CD4-positive, alpha-beta T cell (primary cell): ENCODE results near the gene NPPB. TPM values are rescaled to one million over a fixed set of nuclear protein-coding genes. Genes with fewer than 3 reads are reported as not detected.

Source experiments
- ATAC-seq: fragments of 200-7000 bp; cut with Tn5 transposase; one replicate; pipeline ENCODE4 v1.10.0; 2022; ENCODE audit warnings: mild to moderate bottlenecking; ENCODE audit not compliant: poor library complexity
- CTCF ChIA-PET: fragments of 350-600 bp; sonication (Branson Sonifier 250); formaldehyde crosslinking; loops from one replicate; lab custom pipeline; 2021; ENCODE audit warnings: antibody characterized with exemption, inconsistent platforms; lab: Charles Lee
- POLR2A ChIA-PET: fragments of 350-600 bp; sonication (Branson Sonifier 250); formaldehyde crosslinking; loops from one replicate; lab custom pipeline; 2021; ENCODE audit warnings: antibody characterized with exemption, inconsistent platforms; lab: Charles Lee
- DNase-seq, 14 experiments: peaks; one replicate each; pipeline ENCODE4 v3.0.0-alpha.2; 2013 to 2020; ENCODE audit warnings: mixed read lengths in 2 of 14
- H3K27ac ChIP-seq, 2 donors: one replicate each; pipeline versions ENCODE4 v1.5.1 to v1.7.0; 2013; ENCODE audit warnings: low read length in 2 of 2, low read depth in 1 of 2, mild to moderate bottlenecking in 1 of 2
- H3K27me3 ChIP-seq, 2 experiments: 1 replicate in 1 of 2; 2 replicates in 1 of 2; pipeline versions ENCODE4 v1.6.1 to v1.7.0; 2013; ENCODE audit warnings: low read length in 2 of 2, control low read depth in 1 of 2, mild to moderate bottlenecking in 1 of 2, moderate library complexity in 1 of 2; ENCODE audit not compliant: insufficient read depth in 2 of 2, control insufficient read depth in 1 of 2
- H3K36me3 ChIP-seq: one replicate; pipeline ENCODE4 v1.6.1; 2013; ENCODE audit warnings: low read length, control low read depth; ENCODE audit not compliant: insufficient read depth
- H3K4me1 ChIP-seq: one replicate; pipeline ENCODE4 v1.6.1; 2013; ENCODE audit warnings: low read length, control low read depth; ENCODE audit not compliant: insufficient read depth
- H3K4me3 ChIP-seq: one replicate; pipeline ENCODE4 v1.5.1; 2013; ENCODE audit warnings: mild to moderate bottlenecking, low read length, moderate library complexity
- H3K9me3 ChIP-seq, 2 experiments: 1 replicate in 1 of 2; 2 replicates in 1 of 2; pipeline versions ENCODE4 v1.6.1 to v1.7.0; 2013; ENCODE audit warnings: low read length in 2 of 2, mild to moderate bottlenecking in 2 of 2, control low read depth in 1 of 2, moderate library complexity in 1 of 2; ENCODE audit not compliant: control insufficient read depth in 1 of 2, insufficient read depth in 1 of 2
- H3K27ac Mint-ChIP-seq: one replicate; pipeline ENCODE4 v1.8.0; 2020; ENCODE audit warnings: mixed read lengths
- H3K27me3 Mint-ChIP-seq: one replicate; pipeline ENCODE4 v1.8.0; 2021; ENCODE audit warnings: mixed read lengths
- H3K36me3 Mint-ChIP-seq: one replicate; pipeline ENCODE4 v1.8.0; 2021; ENCODE audit warnings: low read depth, mixed read lengths
- H3K4me1 Mint-ChIP-seq: one replicate; pipeline ENCODE4 v1.8.0; 2021; ENCODE audit warnings: low read depth, mixed read lengths
- H3K4me3 Mint-ChIP-seq: one replicate; pipeline ENCODE4 v1.8.0; 2020; ENCODE audit warnings: mild to moderate bottlenecking, mixed read lengths
- H3K9me3 Mint-ChIP-seq: one replicate; pipeline ENCODE4 v1.8.0; 2020; ENCODE audit warnings: mixed read lengths
- intact Hi-C, 2 experiments: fragments of 100-400 bp; cut with DNase I in 1 of 2; cut with micrococcal nuclease in 1 of 2; formaldehyde crosslinking; loops; one replicate each; pipeline versions ENCODE4 v1.15.1 to v1.9.0; 2023 to 2025; cut with DNase I, micrococcal nuclease
- total RNA-seq, 174 experiments: library from RNA in 2 of 174; stranded (reverse) in 2 of 174; gene quantifications; one replicate each; pipeline ENCODE4 v1.2.3 and lab custom pipeline; 2021 to 2026
- TF ChIP-seq, protein P1 (sequence below): fragments of 200-600 bp; IDR thresholded peaks from one replicate; pipeline ENCODE4 v1.8.0; 2022; ENCODE audit warnings: antibody characterized with exemption, mild to moderate bottlenecking

The NPPB gene
- total RNA-seq, 2 experiments from 2014 or later = not detected

- Mint-ChIP-seq H3K9me3 (no peaks in the 10 kb centered on the region), H3K4me1 (peaks cover 4% of the 10 kb centered on the region), H3K27me3 (no peaks in the 10 kb centered on the region), H3K27ac (no peak overlapping the region), H3K36me3 (peaks cover 75% of the 10 kb centered on the region), H3K4me3 (no peak overlapping the region)
- no peaks in the 10 kb centered on the region for H3K27me3 ChIP-seq
- ATAC-seq = no peak
- ChIA-PET CTCF (no interaction called here), POLR2A (no interaction called here)
- intact Hi-C loops = no loop called here
- H3K4me1 ChIP-seq = peaks cover 4% of the 10 kb centered on the region
- no peak overlapping the region for H3K4me3 ChIP-seq
- DNase-seq = no peak
- H3K9me3 ChIP-seq = no peaks in the 10 kb centered on the region
- no peak overlapping the region for H3K27ac ChIP-seq
- H3K36me3 ChIP-seq = peaks cover 60% of the 10 kb centered on the region
- TF ChIP-seq, protein P1, sequence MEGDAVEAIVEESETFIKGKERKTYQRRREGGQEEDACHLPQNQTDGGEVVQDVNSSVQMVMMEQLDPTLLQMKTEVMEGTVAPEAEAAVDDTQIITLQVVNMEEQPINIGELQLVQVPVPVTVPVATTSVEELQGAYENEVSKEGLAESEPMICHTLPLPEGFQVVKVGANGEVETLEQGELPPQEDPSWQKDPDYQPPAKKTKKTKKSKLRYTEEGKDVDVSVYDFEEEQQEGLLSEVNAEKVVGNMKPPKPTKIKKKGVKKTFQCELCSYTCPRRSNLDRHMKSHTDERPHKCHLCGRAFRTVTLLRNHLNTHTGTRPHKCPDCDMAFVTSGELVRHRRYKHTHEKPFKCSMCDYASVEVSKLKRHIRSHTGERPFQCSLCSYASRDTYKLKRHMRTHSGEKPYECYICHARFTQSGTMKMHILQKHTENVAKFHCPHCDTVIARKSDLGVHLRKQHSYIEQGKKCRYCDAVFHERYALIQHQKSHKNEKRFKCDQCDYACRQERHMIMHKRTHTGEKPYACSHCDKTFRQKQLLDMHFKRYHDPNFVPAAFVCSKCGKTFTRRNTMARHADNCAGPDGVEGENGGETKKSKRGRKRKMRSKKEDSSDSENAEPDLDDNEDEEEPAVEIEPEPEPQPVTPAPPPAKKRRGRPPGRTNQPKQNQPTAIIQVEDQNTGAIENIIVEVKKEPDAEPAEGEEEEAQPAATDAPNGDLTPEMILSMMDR = no peak
Observed at GRCh38 chr1:11833900-11834299, 24.8 kb downstream of the NPPB start.

DNA sequence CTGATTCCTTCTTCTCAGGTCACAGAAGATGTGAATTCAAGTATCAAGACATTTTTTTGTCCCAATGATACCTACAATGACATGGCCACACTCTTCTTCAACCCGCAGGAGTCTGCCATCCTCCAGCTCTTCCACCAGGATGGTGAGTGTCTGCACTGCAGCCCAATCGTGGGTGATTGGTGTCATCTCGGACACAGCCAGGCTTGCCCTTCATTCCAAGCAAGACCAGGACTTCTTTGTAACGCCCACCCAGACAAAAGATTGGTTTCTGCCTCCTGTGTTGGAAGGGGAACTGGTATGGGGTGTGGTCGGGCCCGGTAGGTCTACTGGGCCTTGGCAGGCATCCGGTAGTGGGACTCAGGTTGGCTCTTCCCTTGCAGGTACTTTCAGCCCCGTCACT, 25.2 kb downstream of the NPPB start:
- peaks cover under 1% of the 10 kb centered on the region for H3K4me1 Mint-ChIP-seq
- ChIA-PET POLR2A (no interaction called here), CTCF (no interaction called here)
- DNase-seq (no peak), ATAC-seq (no peak)
- TF ChIP-seq, protein P1 = no peak
- Histone ChIP-seq H3K27ac (no peak overlapping the region), H3K27me3 (no peaks in the 10 kb centered on the region), H3K36me3 (peaks cover 63% of the 10 kb centered on the region), H3K4me1 (peaks cover under 1% of the 10 kb centered on the region), H3K9me3 (no peaks in the 10 kb centered on the region), H3K4me3 (no peak overlapping the region)
- no peaks in the 10 kb centered on the region for H3K27me3 Mint-ChIP-seq
- H3K9me3 Mint-ChIP-seq = no peaks in the 10 kb centered on the region
- peaks cover 75% of the 10 kb centered on the region for H3K36me3 Mint-ChIP-seq
- H3K27ac Mint-ChIP-seq = no peak overlapping the region
- H3K4me3 Mint-ChIP-seq = no peak overlapping the region
- intact Hi-C loops = no loop called here

DNA sequence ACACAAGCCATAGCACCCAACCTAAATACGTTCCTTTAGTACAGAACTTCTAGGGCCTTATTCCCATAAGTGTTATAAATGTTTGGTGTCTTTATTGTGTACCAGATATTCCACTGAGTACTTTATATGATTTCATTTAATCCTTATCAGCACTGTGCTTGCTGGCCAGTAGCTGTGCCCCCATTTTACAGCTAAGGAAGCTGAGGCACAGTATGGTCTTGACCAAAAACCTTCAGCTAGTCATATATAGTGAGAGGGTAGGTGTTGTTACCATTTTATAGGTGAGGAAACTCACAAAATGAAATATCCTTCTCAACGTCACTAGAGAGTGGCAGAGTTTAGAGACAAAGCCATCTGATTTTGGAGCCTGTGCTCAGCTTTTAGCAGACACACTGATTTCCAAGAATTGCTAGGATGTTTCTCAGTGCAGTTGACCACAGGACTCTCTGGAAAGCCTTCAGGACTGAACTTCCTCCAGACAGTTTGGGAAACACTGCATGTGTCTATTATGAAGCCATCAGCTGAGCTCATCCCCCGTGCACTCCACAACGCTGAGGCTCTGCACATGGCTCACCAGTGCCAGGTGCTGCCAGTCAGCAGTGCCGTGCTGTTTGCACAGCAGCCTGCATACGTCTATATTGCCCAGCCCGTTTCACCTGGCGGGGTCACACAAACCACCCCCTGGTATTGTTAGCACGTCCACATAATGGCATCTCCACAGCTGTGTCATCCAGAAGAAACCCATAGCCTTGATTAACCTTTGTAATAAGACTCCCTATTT, 26.6 kb downstream of the NPPB start:
- Histone ChIP-seq H3K4me3 (no peak overlapping the region), H3K27me3 (no peaks in the 10 kb centered on the region), H3K27ac (no peak overlapping the region), H3K36me3 (peaks cover 62% of the 10 kb centered on the region), H3K4me1 (no peaks in the 10 kb centered on the region), H3K9me3 (no peaks in the 10 kb centered on the region)
- no peaks in the 10 kb centered on the region for H3K27me3 Mint-ChIP-seq
- TF ChIP-seq, protein P1 = no peak
- no peak overlapping the region for H3K27ac Mint-ChIP-seq
- H3K4me1 Mint-ChIP-seq = no peaks in the 10 kb centered on the region
- ATAC-seq (no peak), DNase-seq (no peak)
- peaks cover 75% of the 10 kb centered on the region for H3K36me3 Mint-ChIP-seq
- POLR2A ChIA-PET = interaction anchor here (0.5 kb wide), 1 partner anchor 188 kb away, joined by 3 read pairs; no protein-coding TSS in a partner anchor
- CTCF ChIA-PET = no interaction called here
- no peaks in the 10 kb centered on the region for H3K9me3 Mint-ChIP-seq
- H3K4me3 Mint-ChIP-seq = no peak overlapping the region
- intact Hi-C loops = no loop called here
